HEK293T (cell line): ENCODE results near the gene SLC25A21.

Experiments used
- BHLHE40 ChIP-seq: fragments of 450-650 bp; IDR thresholded peaks from 2 replicates; pipeline ENCODE4 v1.6.1; 2016; ENCODE audit warnings: mild to moderate bottlenecking, moderate library complexity, borderline replicate concordance
- FOXM1 ChIP-seq: fragments of 450-650 bp; IDR thresholded peaks from 2 replicates; pipeline ENCODE4 v1.6.1; 2017; ENCODE audit warnings: mild to moderate bottlenecking, borderline replicate concordance
- LEF1 ChIP-seq: fragments of 450-650 bp; IDR thresholded peaks from 2 replicates; pipeline ENCODE4 v1.6.1; 2017; ENCODE audit warnings: mild to moderate bottlenecking, borderline replicate concordance
- NFRKB ChIP-seq: fragments of 450-650 bp; IDR thresholded peaks from 2 replicates; pipeline ENCODE4 v1.6.1; 2016; ENCODE audit warnings: mild to moderate bottlenecking, moderate library complexity
- TARDBP ChIP-seq: fragments of 450-650 bp; IDR thresholded peaks from 2 replicates; pipeline ENCODE4 v1.6.1; 2016
- ZNF384 ChIP-seq: fragments of 450-650 bp; IDR thresholded peaks from 2 replicates; pipeline ENCODE4 v1.6.1; 2016

GRCh38 chr14:36824854-36825253 lies 347.6 kb downstream of the SLC25A21 start:
- TF ChIP-seq FOXM1 = no peak
- no peak for TF ChIP-seq NFRKB
- no peak for TF ChIP-seq BHLHE40
- no peak for TF ChIP-seq LEF1
- TF ChIP-seq TARDBP = no peak
- no peak for TF ChIP-seq ZNF384
